Fibroblast of skin of scalp (primary cell): ENCODE results near the gene BEAN1.

Experiments used
- DNase-seq: peaks from one replicate; pipeline ENCODE4 v3.0.0-alpha.2; 2013

The BEAN1 gene

GRCh38 chr16:66395806-66396555 lies 31.1 kb upstream of the BEAN1 start:
- no peak for DNase-seq

GRCh38 chr16:66397736-66398433 lies 29.2 kb upstream of the BEAN1 start:
- DNase-seq, result no peak

- no peak for DNase-seq
Measured at GRCh38 chr16:66399031-66399430, 28.1 kb upstream of the BEAN1 start.

- DNase-seq, result peak; percentile 60
Measured at GRCh38 chr16:66399930-66400329, 27.2 kb upstream of the BEAN1 start.

GRCh38 chr16:66400503-66401380 lies 26.4 kb upstream of the BEAN1 start:
- no peak for DNase-seq

- no peak for DNase-seq
Measured at GRCh38 chr16:66401610-66402009, 25.5 kb upstream of the BEAN1 start.

GRCh38 chr16:66402166-66402565 lies 24.9 kb upstream of the BEAN1 start:
- DNase-seq, result no peak

GRCh38 chr16:66402591-66403230 lies 24.4 kb upstream of the BEAN1 start:
- no peak for DNase-seq

- no peak for DNase-seq
Measured at GRCh38 chr16:66403531-66404145, 23.5 kb upstream of the BEAN1 start.

GRCh38 chr16:66405057-66405783 lies 21.9 kb upstream of the BEAN1 start:
- no peak for DNase-seq

- peak; percentile 64 for DNase-seq
Measured at GRCh38 chr16:66406534-66407221, 20.4 kb upstream of the BEAN1 start.

GRCh38 chr16:66408163-66409048 lies 18.7 kb upstream of the BEAN1 start:
- peak; percentile 35 for DNase-seq

GRCh38 chr16:66409156-66409555 lies 17.9 kb upstream of the BEAN1 start:
- peak; percentile 72 for DNase-seq

GRCh38 chr16:66412182-66412581 lies 14.9 kb upstream of the BEAN1 start:
- DNase-seq, result no peak

- peak; percentile 68 for DNase-seq
Measured at GRCh38 chr16:66414891-66415290, 12.2 kb upstream of the BEAN1 start.

- no peak for DNase-seq
Measured at GRCh38 chr16:66416136-66416535, 11.0 kb upstream of the BEAN1 start.

- DNase-seq, result peak; percentile 78
Measured at GRCh38 chr16:66416939-66417700, 10.0 kb upstream of the BEAN1 start.

- DNase-seq, result no peak
Measured at GRCh38 chr16:66418165-66418962, 8.7 kb upstream of the BEAN1 start.
